Duodenal mucosa (tissue), 2 donors: ENCODE results near the gene GGNBP2.

ENCODE experiments used
- H3K27ac ChIP-seq: one replicate; pipeline ENCODE4 v1.7.0; 2013; ENCODE audit warnings: low read depth, low read length
- H3K27me3 ChIP-seq, 2 donors: one replicate each; pipeline ENCODE4 v1.7.0; 2013; ENCODE audit warnings: low read length in 2 of 2, control low read depth in 1 of 2; ENCODE audit not compliant: insufficient read depth in 2 of 2, control insufficient read depth in 1 of 2
- H3K36me3 ChIP-seq, 2 donors: one replicate each; pipeline ENCODE4 v1.7.0; 2013; ENCODE audit warnings: low read length in 2 of 2, control low read depth in 1 of 2; ENCODE audit not compliant: insufficient read depth in 2 of 2, control insufficient read depth in 1 of 2
- H3K4me1 ChIP-seq, 2 donors: one replicate each; pipeline ENCODE4 v1.7.0; 2013; ENCODE audit warnings: low read length in 2 of 2, control low read depth in 1 of 2; ENCODE audit not compliant: insufficient read depth in 2 of 2, control insufficient read depth in 1 of 2
- H3K4me3 ChIP-seq, 2 donors: one replicate each; pipeline ENCODE4 v1.7.0; 2013; ENCODE audit warnings: low read length in 2 of 2, low read depth in 1 of 2
- H3K9ac ChIP-seq, 2 donors: one replicate each; pipeline ENCODE4 v1.7.0; 2013; ENCODE audit warnings: low read length in 2 of 2, low read depth in 1 of 2
- H3K9me3 ChIP-seq, 2 donors: one replicate each; pipeline ENCODE4 v1.7.0; 2013; ENCODE audit warnings: low read length in 2 of 2, control low read depth in 1 of 2; ENCODE audit not compliant: control insufficient read depth in 1 of 2

GGNBP2 gene

DNA sequence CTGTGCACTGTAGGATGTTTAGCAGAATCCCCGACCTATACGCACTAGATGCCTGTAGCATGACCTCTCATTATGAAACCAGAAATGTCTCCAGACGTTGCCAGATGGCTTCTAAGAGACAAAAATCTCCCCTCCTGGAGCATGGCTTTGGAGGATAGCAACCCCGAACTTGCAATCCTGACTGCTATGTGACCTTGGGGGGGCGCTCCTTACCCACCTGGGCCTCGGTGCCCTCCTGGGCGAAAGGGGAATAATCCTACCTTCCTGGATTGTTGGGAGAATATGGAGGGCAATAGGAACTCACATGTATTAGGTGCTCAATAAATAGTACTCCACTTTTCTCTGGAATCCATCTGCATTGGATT lies 64.8 kb downstream of the GGNBP2 start:
- H3K27ac ChIP-seq, result no peak overlapping the region
- H3K4me3 ChIP-seq, result no peak overlapping the region
- no peaks in the 10 kb centered on the region for H3K9me3 ChIP-seq
- no peak overlapping the region for H3K9ac ChIP-seq
- peaks cover 12 to 13% of the 10 kb centered on the region in 2 donors for H3K4me1 ChIP-seq
- H3K36me3 ChIP-seq, result peaks cover 0 to 6% of the 10 kb centered on the region in 2 donors
- no peaks in the 10 kb centered on the region for H3K27me3 ChIP-seq

DNA sequence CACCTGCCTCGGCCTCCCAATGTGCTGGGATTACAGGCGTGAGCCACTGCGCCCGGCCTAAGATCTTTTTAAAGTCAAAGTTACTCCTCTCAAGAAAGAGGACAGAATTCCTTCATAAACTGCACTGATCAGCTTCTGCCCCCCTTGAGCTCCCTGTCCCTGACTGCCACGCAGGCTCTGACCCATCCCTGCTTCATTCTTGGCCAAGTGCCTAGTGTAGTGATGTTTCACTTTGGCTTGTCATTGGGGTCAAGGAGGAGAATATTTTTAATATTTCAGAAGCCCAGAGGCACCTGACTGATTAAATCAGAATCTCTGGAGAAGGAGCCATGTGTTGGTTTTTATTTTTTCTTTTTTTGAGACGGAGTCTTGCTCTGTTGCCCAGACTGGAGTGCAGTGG lies 65.8 kb downstream of the GGNBP2 start:
- Histone ChIP-seq H3K9ac (no peak overlapping the region), H3K27ac (no peak overlapping the region), H3K9me3 (no peaks in the 10 kb centered on the region), H3K27me3 (no peaks in the 10 kb centered on the region), H3K4me3 (no peak overlapping the region), H3K4me1 (peaks cover 12 to 13% of the 10 kb centered on the region in 2 donors), H3K36me3 (peaks cover 0 to 6% of the 10 kb centered on the region in 2 donors)

DNA sequence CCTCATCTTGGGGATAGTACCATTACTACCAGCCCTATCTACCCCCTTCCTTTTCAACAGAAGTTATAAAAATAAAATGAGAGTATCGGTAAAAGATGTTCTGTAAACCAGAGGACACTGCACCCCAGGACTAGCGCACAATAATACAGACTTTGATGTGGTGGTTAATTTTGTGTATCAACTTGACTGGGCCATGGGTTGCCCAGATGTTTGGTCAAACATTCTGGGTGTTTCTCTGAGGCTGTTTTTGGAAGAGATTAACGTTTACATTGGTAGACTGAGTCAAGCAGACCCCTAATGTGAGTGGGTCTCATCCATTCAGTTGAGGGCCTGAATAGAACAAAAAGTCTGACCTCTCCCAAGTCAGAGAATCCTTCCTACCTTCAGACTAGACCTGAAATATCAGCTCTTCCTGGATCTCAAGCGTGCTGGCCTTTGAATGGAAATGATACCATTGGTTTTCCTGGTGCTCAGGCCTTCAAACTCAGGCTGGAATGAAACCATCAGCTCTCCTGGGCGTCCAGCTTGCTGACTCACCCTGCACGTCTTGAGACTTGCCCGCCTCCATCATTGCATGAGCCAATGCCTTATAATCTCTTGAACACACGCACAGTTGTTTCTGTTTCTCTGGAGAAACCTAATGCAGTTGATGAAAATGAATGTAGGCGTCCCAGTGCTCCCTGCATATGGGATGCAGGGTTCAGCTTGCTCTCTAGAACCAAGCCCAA lies 66.8 kb downstream of the GGNBP2 start:
- Histone ChIP-seq H3K27me3 (no peaks in the 10 kb centered on the region), H3K9me3 (no peaks in the 10 kb centered on the region), H3K4me3 (no peak overlapping the region), H3K36me3 (peaks cover 0 to 6% of the 10 kb centered on the region in 2 donors), H3K27ac (no peak overlapping the region), H3K4me1 (peaks cover 12 to 13% of the 10 kb centered on the region in 2 donors), H3K9ac (no peak overlapping the region)

DNA sequence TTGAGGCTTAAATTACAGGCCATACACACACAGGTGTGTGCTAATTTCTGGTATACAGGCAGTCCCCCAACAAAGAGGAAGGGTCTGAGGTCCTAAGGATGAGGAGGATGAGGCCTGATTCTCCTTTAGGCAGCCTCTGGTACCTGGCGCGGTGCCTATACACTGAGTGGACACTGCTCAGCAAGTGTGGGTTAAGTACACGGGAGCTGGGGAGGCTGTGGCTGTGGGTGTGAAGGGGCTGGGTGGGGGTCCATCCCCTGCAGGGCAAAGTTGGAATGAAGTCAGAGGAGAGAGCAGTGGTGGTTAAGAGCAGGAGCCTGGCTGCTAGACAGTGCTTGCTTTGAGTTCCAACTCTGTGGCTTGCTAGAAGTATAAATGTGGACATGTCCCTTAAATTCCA lies 67.6 kb downstream of the GGNBP2 start:
- Histone ChIP-seq H3K9ac (no peak overlapping the region), H3K9me3 (no peaks in the 10 kb centered on the region), H3K4me3 (no peak overlapping the region), H3K27ac (no peak overlapping the region), H3K4me1 (peaks cover 12 to 13% of the 10 kb centered on the region in 2 donors), H3K27me3 (no peaks in the 10 kb centered on the region), H3K36me3 (peaks cover 0 to 6% of the 10 kb centered on the region in 2 donors)

DNA sequence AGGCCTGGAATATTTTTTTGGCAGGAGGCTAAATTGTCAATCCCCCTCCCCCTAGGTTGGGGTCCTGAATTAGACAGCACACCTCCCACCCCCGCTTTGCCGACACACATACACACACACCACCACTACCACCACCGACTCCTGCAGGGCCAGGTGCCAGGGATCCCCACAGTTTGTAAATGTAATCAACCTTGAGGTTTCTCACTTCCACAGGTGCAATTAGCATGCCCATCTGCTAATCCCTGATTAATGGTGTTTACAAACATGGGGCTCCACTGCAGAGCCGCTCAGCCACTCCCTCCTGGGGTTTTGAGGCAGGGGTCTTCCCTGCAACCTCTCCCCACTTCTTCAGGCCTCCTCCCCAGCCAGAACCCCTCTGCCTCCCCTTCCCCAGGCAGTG lies 68.4 kb downstream of the GGNBP2 start:
- no peaks in the 10 kb centered on the region for H3K9me3 ChIP-seq
- H3K27ac ChIP-seq, result no peak overlapping the region
- no peak overlapping the region for H3K4me3 ChIP-seq
- H3K9ac ChIP-seq, result no peak overlapping the region
- H3K36me3 ChIP-seq, result peaks cover 0 to under 1% of the 10 kb centered on the region in 2 donors
- H3K27me3 ChIP-seq, result no peaks in the 10 kb centered on the region
- peaks cover 12 to 13% of the 10 kb centered on the region in 2 donors for H3K4me1 ChIP-seq

DNA sequence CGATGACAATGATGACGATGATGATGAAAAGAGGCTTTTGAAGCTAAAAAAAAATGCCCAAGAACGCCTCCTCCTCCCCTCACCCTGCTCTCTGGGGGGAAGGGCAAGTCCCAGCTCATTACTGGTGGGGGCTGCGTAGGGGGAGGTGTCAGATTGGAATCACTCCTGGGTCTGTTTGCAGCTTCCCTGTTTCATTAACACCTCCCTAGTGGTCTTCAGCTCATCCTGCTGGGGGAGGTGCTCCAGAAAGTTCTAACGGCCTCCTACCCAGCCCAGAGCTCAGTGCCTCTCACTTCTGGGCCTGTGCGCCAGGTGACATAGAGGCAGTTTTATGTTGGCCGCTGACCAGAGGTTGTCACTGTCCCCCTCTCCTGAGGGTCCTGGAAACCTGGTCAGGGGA lies 69.4 kb downstream of the GGNBP2 start:
- peaks cover 4 to 5% of the 10 kb centered on the region in 2 donors for H3K4me1 ChIP-seq
- H3K36me3 ChIP-seq, result no peaks in the 10 kb centered on the region
- no peaks in the 10 kb centered on the region for H3K27me3 ChIP-seq
- no peak overlapping the region for H3K9ac ChIP-seq
- H3K9me3 ChIP-seq, result no peaks in the 10 kb centered on the region
- H3K4me3 ChIP-seq, result no peak overlapping the region
- H3K27ac ChIP-seq, result no peak overlapping the region

DNA sequence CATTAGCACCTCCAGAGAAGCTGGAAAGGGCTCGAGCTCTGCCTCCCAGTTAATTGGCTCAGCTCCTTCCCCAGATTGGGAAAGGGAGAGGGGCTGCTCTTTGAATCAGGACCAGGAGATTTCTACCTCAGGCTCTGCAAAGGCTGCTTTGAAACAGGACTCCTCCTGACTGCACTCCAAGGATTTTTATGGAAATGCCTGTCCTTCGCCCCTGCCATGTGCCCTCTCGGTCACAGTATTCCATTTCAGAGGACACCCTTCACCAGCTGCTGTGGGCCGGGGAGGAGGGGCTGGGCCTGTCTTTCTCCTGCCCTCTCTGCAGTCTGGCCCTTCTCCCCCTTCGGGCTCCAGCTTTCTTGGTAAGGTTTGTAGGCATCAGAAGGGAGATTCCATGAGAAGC lies 70.2 kb downstream of the GGNBP2 start:
- Histone ChIP-seq H3K9me3 (no peaks in the 10 kb centered on the region), H3K27me3 (no peaks in the 10 kb centered on the region), H3K27ac (no peak overlapping the region), H3K4me1 (no peaks in the 10 kb centered on the region), H3K4me3 (no peak overlapping the region), H3K9ac (no peak overlapping the region), H3K36me3 (no peaks in the 10 kb centered on the region)

DNA sequence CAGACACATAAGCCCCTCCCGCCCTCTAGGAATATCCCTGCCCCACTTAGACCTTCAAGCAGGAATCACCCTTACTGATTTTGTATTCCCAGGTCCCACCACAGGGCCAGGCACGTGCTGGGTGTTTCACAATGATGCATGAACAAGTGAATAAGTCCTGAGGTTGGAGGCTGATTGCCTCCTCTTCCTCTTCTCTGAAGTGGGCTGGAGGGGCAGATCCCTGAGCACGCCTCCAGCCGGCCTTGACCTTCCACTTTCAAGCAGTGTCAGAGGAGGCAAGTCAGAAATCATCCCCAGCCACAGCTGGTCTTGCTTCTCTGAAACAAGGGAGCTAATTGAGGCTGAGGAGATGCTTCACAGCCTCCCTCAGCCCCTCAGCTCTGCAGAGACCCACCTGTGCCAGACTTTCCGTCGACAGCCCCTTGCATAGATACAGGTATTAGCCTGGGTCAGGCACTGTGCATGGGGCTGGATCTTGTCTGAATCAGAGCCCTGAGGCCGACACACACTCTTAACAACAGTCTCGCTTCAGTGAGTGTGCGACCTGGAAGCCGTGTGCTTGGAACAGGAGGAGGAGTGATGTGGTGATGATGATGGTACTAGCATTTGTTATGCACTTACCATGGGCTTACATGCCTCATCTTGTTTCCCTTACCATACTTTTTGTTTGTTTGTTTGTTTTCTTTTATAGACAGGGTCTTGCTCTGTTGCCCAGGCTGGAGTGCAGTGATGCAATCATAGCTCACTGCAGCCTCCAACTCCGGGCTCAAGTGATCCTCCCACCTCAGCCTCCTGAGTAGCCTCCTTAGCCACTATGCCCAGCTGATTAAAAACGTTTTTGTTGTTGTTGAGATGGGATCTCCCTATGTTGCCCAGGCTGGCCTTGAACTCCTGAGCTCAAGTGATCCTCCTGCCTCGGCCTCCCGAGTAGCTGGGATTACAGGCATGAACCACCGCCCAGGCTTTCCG lies 71.6 kb downstream of the GGNBP2 start:
- H3K4me1 ChIP-seq, result no peaks in the 10 kb centered on the region
- no peaks in the 10 kb centered on the region for H3K36me3 ChIP-seq
- no peak overlapping the region for H3K27ac ChIP-seq
- H3K27me3 ChIP-seq, result no peaks in the 10 kb centered on the region
- no peak overlapping the region for H3K9ac ChIP-seq
- no peaks in the 10 kb centered on the region for H3K9me3 ChIP-seq
- H3K4me3 ChIP-seq, result no peak overlapping the region

DNA sequence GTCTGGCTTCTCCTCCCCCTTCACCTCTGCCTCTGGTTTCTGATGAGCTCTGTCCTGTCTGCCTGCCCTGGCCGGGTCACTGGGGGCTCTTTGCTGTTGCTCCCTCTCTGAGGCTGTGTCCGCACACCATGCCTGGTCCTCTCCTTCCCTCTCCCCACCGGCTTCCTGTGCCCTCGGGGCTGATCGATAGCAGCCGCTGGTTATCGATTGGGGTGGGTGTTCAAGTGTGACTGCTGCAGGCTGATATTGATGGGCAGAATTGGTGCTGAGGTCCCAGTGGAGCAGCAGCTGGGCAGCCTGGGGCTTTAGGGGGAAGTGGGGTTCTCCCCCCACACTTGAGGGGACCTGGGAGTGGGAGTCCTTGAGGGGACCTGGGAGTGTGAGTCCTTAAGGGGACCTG lies 73.1 kb downstream of the GGNBP2 start:
- Histone ChIP-seq H3K36me3 (no peaks in the 10 kb centered on the region), H3K4me3 (no peak overlapping the region), H3K27ac (no peak overlapping the region), H3K9ac (no peak overlapping the region), H3K27me3 (no peaks in the 10 kb centered on the region), H3K4me1 (no peaks in the 10 kb centered on the region), H3K9me3 (no peaks in the 10 kb centered on the region)

DNA sequence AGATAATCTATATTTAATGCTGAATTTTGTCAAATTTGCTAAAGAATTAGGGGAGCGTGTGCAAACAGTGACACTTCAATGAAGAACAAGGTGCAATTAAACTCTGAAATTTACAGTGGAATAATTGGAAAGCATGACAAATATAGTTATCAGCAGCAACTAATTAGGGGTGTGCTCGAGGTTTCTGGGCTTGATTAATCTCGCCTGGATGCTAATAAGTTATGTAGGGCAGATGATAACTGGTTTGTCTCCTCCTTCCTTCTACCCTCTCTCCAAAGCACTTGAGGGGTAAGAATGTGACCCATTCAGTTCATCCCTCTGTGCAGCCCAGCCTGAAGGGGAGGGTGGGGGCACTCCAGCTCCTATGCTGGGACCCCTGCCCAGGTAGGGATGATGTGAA lies 78.6 kb downstream of the GGNBP2 start:
- H3K27ac ChIP-seq, result no peak overlapping the region
- no peak overlapping the region for H3K4me3 ChIP-seq

More for the DNA sequence above, 78.6 kb downstream of the GGNBP2 start:
- no peaks in the 10 kb centered on the region for H3K4me1 ChIP-seq
- no peaks in the 10 kb centered on the region for H3K9me3 ChIP-seq
- no peaks in the 10 kb centered on the region for H3K36me3 ChIP-seq
- H3K27me3 ChIP-seq, result no peaks in the 10 kb centered on the region
- H3K9ac ChIP-seq, result no peak overlapping the region
